K562 (cell line): Measurements from ENCODE around the gene CHRND. TPM values are rescaled to one million over a fixed set of nuclear protein-coding genes. Genes with fewer than 3 reads are reported as not detected.

Source experiments
- BRD4 ChIP-seq: fragments of 200-600 bp; sonication (generic); IDR thresholded peaks from 2 replicates; pipeline ENCODE4 v1.6.1; 2017; ENCODE audit warnings: inconsistent platforms
- CBFA2T3 ChIP-seq: fragments of 450-650 bp; IDR thresholded peaks from 2 replicates; pipeline ENCODE4 v1.6.1; 2017
- DPF2 ChIP-seq: fragments of 450-650 bp; IDR thresholded peaks from 2 replicates; pipeline ENCODE4 v1.6.1; 2016
- KAT2B ChIP-seq: IDR thresholded peaks from one replicate; pipeline ENCODE4 v1.6.1; 2012; ENCODE audit warnings: low read depth, mild to moderate bottlenecking, control low read depth, inconsistent platforms, low read length, moderate library complexity
- MTA3 ChIP-seq: fragments of 450-650 bp; formaldehyde crosslinking; IDR thresholded peaks from 2 replicates; pipeline ENCODE4 v1.6.1; 2017; ENCODE audit warnings: mild to moderate bottlenecking, borderline replicate concordance
- NR2C2 ChIP-seq, 2 experiments: fragments of 200-800 bp in 1 of 2; sonication (Bioruptor generic) in 1 of 2; sonication (generic) in 1 of 2; formaldehyde crosslinking in 1 of 2; IDR thresholded peaks; 2 replicates each; pipeline versions ENCODE4 v1.6.1 to v1.8.0; 2016 to 2022; ENCODE audit warnings: mild to moderate bottlenecking in 1 of 2, missing compliant biosample characterization in 1 of 2, missing genetic modification characterization in 1 of 2, missing genetic modification reagents in 1 of 2
- ZNF253 ChIP-seq: fragments of 250-450 bp; sonication (Bioruptor Pico); conservative IDR thresholded peaks from 2 replicates; pipeline ENCODE4 v1.6.1; 2021; ENCODE audit warnings: mild to moderate bottlenecking
- polyA plus RNA-seq, 8 experiments: library from polyadenylated mRNA; depleted of rRNA in 4 of 8; stranded (reverse) in 5 of 8; unstranded in 3 of 8; fragments of >200 nt; fragmentation: Nextera tagmentation in 2 of 8; fragmentation: Illumina TruSeq in 1 of 8; extraction: Ambion mirVana in 2 of 8; extraction: Trizol in 1 of 8; gene quantifications; 2 replicates each; pipeline versions ENCODE4 v1.2.1 to v1.2.3, GENCODE V29; 2011 to 2014; ENCODE audit warnings: inconsistent platforms in 1 of 8, missing spikeins in 1 of 8
- total RNA-seq, 7 experiments: library from RNA; depleted of rRNA in 6 of 7; stranded (reverse); fragments of >200 nt in 6 of 7; fragmentation: Illumina TruSeq in 2 of 7; extraction: Trizol in 2 of 7; gene quantifications; 2 replicates each; pipeline versions ENCODE4 v1.2.1 to v1.2.3, GENCODE V29; 2011 to 2021; ENCODE audit warnings: low replicate concordance in 1 of 7
- TF ChIP-seq, protein P1 (sequence below): fragments of 450-650 bp; IDR thresholded peaks from 2 replicates; pipeline ENCODE4 v1.6.1; 2016; ENCODE audit warnings: missing biosample characterization, missing genetic modification characterization
- TF ChIP-seq, protein P2 (sequence below): fragments of 450-650 bp; IDR thresholded peaks from 2 replicates; pipeline ENCODE4 v1.6.1; 2018; ENCODE audit warnings: mild to moderate bottlenecking, low read depth; ENCODE audit not compliant: partially characterized antibody
- TF ChIP-seq, protein P3 (sequence below): fragments of 250-450 bp; sonication (Bioruptor Pico); IDR thresholded peaks from 2 replicates; pipeline ENCODE4 v1.8.0; 2021; ENCODE audit warnings: mild to moderate bottlenecking, moderate library complexity
- TF ChIP-seq, protein P4 (sequence below): fragments of 250-450 bp; sonication (Bioruptor Pico); IDR thresholded peaks from 2 replicates; pipeline ENCODE4 v1.8.0; 2022; ENCODE audit warnings: inconsistent platforms, mild to moderate bottlenecking, moderate library complexity, borderline replicate concordance

The CHRND gene
- total and polyA plus RNA-seq, 9 of the 15 experiments (the other 6 are each of a cell fraction or from before 2014, with no cell fraction given) = not detected

DNA sequence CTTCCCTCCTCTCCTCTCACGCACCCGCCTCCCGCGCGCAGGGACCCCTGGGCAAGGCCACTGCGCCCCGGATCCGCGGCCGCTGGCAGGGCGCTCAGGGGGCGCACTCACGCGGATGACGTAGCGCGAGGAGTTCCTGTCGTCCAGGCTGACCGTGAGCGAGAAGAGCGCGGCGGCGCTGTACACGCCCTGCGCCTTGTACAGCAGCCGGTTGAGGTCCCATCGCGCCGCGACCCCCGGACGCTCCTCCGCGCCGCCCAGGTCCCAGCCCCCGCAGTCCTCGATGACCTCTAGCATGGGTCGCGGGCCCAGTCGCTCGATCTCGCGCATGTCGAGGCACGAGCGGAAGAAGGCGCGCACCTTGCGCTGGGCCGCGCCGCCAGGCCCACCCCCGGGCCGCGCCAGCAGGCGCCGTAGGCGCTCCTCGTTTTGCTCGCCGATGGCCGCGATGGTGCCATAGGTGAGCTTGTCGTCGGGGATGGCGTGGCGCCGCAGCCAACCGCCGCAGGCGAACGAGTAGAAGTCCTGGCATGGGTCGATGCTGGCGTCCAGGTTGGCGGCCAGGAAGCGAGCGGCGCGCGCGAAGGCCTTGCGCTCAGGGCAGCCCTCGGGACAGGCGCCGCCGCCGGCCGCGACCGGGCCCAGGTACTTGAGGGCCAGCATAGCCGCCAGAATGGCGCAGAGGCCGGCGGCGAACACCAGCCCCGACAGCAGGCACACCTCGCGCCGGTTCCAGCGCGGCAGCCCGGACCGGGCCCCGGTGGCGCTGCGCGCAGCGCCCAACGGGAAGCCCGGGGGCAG lies 40.0 kb upstream of the CHRND start (continued):
- TF ChIP-seq, protein P1, sequence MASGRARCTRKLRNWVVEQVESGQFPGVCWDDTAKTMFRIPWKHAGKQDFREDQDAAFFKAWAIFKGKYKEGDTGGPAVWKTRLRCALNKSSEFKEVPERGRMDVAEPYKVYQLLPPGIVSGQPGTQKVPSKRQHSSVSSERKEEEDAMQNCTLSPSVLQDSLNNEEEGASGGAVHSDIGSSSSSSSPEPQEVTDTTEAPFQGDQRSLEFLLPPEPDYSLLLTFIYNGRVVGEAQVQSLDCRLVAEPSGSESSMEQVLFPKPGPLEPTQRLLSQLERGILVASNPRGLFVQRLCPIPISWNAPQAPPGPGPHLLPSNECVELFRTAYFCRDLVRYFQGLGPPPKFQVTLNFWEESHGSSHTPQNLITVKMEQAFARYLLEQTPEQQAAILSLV (tag) = no peak
- TF ChIP-seq, protein P2, sequence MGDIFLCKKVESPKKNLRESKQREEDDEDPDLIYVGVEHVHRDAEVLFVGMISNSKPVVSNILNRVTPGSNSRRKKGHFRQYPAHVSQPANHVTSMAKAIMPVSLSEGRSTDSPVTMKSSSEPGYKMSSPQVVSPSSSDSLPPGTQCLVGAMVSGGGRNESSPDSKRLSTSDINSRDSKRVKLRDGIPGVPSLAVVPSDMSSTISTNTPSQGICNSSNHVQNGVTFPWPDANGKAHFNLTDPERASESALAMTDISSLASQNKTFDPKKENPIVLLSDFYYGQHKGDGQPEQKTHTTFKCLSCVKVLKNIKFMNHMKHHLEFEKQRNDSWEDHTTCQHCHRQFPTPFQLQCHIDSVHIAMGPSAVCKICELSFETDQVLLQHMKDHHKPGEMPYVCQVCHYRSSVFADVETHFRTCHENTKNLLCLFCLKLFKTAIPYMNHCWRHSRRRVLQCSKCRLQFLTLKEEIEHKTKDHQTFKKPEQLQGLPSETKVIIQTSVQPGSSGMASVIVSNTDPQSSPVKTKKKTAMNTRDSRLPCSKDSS = no peak
- TF ChIP-seq BRD4 = no peak
- TF ChIP-seq MTA3 = no peak
- TF ChIP-seq, protein P3, sequence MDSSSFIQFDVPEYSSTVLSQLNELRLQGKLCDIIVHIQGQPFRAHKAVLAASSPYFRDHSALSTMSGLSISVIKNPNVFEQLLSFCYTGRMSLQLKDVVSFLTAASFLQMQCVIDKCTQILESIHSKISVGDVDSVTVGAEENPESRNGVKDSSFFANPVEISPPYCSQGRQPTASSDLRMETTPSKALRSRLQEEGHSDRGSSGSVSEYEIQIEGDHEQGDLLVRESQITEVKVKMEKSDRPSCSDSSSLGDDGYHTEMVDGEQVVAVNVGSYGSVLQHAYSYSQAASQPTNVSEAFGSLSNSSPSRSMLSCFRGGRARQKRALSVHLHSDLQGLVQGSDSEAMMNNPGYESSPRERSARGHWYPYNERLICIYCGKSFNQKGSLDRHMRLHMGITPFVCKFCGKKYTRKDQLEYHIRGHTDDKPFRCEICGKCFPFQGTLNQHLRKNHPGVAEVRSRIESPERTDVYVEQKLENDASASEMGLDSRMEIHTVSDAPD = no peak
- TF ChIP-seq, protein P4, sequence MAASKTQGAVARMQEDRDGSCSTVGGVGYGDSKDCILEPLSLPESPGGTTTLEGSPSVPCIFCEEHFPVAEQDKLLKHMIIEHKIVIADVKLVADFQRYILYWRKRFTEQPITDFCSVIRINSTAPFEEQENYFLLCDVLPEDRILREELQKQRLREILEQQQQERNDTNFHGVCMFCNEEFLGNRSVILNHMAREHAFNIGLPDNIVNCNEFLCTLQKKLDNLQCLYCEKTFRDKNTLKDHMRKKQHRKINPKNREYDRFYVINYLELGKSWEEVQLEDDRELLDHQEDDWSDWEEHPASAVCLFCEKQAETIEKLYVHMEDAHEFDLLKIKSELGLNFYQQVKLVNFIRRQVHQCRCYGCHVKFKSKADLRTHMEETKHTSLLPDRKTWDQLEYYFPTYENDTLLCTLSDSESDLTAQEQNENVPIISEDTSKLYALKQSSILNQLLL (CRISPR knock-in tag) = no peak
- no peak for TF ChIP-seq ZNF253
- no peak for TF ChIP-seq CBFA2T3
- no peak for TF ChIP-seq NR2C2 (CRISPR knock-in tag; IDR thresholded peaks at IDR 0.05)
- no peak for TF ChIP-seq NR2C2 (tag; IDR thresholded peaks at IDR 0.05)
- no peak for TF ChIP-seq KAT2B
- TF ChIP-seq DPF2 = no peak
